ENCODE data around the gene ATP6V0E2. TPM values are rescaled to one million over a fixed set of nuclear protein-coding genes. Genes with fewer than 3 reads are reported as not detected.

The ATP6V0E2 gene
- total RNA-seq, 4 donors from 2014 or later: 9.3 to 33.6 (median 20.6) TPM

- DNase-seq (ENCODE audit: low spot score in 2 of 2): peak; percentile 16 to 86
- no peak for TF ChIP-seq POLR2A (IDR thresholded peaks at IDR 0.05)
- TF ChIP-seq, protein P1, sequence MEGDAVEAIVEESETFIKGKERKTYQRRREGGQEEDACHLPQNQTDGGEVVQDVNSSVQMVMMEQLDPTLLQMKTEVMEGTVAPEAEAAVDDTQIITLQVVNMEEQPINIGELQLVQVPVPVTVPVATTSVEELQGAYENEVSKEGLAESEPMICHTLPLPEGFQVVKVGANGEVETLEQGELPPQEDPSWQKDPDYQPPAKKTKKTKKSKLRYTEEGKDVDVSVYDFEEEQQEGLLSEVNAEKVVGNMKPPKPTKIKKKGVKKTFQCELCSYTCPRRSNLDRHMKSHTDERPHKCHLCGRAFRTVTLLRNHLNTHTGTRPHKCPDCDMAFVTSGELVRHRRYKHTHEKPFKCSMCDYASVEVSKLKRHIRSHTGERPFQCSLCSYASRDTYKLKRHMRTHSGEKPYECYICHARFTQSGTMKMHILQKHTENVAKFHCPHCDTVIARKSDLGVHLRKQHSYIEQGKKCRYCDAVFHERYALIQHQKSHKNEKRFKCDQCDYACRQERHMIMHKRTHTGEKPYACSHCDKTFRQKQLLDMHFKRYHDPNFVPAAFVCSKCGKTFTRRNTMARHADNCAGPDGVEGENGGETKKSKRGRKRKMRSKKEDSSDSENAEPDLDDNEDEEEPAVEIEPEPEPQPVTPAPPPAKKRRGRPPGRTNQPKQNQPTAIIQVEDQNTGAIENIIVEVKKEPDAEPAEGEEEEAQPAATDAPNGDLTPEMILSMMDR (IDR thresholded peaks at IDR 0.05): no peak
- no peak overlapping the region for H3K4me3 ChIP-seq (ENCODE audit: low read depth, poor library complexity, severe bottlenecking)
- intact Hi-C loops (cut with DNase I; ENCODE audit: low total_unique reads): no loop called here
- WGBS, 2 donors: 25 to 26% methylated on average over 12 of the region's 12 CpGs
Observed at GRCh38 chr7:149883452-149883861, 9.7 kb downstream of the ATP6V0E2 start.

DNA sequence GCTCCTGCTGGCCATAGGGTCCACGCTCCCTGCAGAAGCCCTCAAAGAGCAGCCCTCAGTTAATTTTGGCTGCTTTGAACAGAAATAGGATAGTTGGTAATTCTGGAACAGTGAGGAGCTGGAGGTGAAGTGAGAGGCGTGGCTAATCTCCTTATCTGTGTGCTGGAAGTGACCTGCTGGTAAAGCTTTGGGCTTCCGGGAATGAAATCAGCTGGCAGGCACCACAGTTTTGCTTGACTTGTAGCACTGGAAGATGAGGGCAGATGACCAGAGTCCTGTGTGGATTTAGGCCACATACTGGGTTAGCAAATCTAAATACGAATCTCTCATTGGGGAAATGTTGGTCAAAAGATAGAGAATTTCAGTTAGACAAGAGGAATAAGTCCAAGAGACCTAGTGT, 10.2 kb downstream of the ATP6V0E2 start:
- no peak for DNase-seq (ENCODE audit: low spot score in 2 of 2)

DNA sequence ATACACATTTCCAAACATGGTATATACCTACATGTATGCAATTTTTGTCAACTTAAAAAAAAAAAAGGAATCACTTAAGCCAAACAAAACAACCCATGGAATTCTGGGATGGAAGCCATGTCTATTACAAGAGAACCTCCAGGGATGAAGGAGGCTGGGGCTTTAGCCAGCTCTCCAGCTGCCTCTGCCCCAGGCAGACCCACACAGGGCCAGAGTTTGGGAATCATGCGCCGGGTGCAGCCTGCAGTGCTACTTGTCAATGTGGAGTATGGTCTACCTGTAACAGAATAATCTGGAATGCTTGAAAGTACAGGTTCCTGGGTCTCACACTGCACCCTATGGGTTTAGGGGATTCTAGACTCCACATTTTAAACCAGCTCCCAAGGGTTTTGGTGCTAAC, 10.8 kb downstream of the ATP6V0E2 start:
- no peak for TF ChIP-seq POLR2A (IDR thresholded peaks at IDR 0.05)
- TF ChIP-seq, protein P1 (IDR thresholded peaks at IDR 0.05): no peak
- WGBS, 2 donors: 48 to 58% methylated on average over 2 of the region's 2 CpGs
- intact Hi-C loops (cut with DNase I; ENCODE audit: low total_unique reads): no loop called here
- H3K4me3 ChIP-seq (ENCODE audit: low read depth, poor library complexity, severe bottlenecking): no peak overlapping the region
- DNase-seq (ENCODE audit: low spot score in 2 of 2): no peak

More for the DNA sequence above, 10.2 kb downstream of the ATP6V0E2 start:
- no peak overlapping the region for H3K4me3 ChIP-seq (ENCODE audit: low read depth, poor library complexity, severe bottlenecking)
- intact Hi-C loops (cut with DNase I; ENCODE audit: low total_unique reads): no loop called here
- no peak for TF ChIP-seq POLR2A (IDR thresholded peaks at IDR 0.05)
- TF ChIP-seq, protein P1 (IDR thresholded peaks at IDR 0.05): no peak
- 66 to 72% methylated on average over 4 of the region's 4 CpGs for WGBS, 2 donors

DNA sequence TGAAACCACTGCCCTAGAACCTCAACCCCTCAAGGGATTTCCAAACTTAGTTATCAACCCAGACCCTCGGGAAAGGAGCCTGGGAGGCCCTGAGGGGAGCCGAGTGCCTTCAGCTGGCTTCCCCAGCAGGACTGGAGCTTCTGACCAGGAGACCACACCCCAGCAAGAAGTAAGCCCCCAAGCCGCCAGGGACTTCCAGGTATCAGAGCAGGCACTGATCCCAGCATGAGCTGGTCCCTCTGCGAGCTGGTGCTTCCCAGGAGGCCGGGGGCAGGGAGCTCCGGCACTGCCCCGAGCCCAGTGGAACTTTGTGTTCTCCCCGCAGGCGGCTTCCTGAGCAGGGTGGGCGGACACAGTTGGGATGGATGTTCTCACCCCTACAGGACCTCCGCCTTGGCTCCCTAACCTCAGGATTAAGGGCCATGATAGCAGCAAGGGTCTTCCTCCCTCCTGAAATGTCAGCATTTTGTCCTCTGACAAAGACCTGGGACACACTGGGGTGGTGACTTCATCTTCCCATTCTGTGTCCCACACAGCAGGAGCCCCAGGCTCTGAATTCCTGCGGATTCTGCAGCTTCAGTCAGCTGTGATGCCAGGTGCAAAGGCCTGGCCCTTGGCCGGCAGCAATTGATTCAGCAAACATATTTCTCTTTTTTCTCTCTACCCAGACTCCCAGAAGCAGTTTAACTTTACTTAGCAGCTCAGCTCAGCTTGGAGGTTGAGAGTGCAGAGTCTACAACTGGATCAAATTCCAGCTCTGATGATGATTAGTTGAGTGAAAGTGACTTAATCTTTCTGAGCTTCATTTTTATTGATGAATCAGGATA, 11.6 kb downstream of the ATP6V0E2 start:
- no peak overlapping the region for H3K4me3 ChIP-seq (ENCODE audit: low read depth, poor library complexity, severe bottlenecking)
- WGBS, 2 donors: 76 to 81% methylated on average over 11 to 13 of the region's 13 CpGs
- DNase-seq (ENCODE audit: low spot score in 2 of 2): peak in 1 of 2 donors; percentile 75
- no peak for TF ChIP-seq POLR2A (IDR thresholded peaks at IDR 0.05)
- TF ChIP-seq, protein P1 (IDR thresholded peaks at IDR 0.05): no peak
- intact Hi-C loops (cut with DNase I; ENCODE audit: low total_unique reads): no loop called here

DNA sequence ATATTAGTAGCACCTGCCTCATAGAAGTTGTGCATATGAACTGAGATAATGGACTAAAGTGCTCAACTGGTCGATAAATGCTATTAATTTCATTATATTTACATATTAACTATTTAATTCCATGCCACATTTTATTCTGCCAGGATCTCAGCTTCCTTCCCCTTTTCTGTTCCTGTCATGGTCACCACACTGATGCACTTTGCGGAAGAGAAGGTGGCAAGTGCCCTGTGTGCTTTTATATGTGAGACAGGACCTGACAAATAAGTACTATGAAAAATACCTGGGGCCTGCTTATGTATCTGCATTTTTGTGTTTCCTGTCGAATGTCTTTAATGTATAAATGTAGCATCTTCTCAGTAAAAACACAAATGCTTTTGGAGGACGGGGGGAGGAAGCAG, 12.2 kb downstream of the ATP6V0E2 start:
- no peak for DNase-seq (ENCODE audit: low spot score in 2 of 2)
- no peak for TF ChIP-seq POLR2A (IDR thresholded peaks at IDR 0.05)
- TF ChIP-seq, protein P1 (IDR thresholded peaks at IDR 0.05): no peak
- WGBS, 2 donors: 77 to 82% methylated on average over 4 of the region's 4 CpGs
- H3K4me3 ChIP-seq (ENCODE audit: low read depth, poor library complexity, severe bottlenecking): no peak overlapping the region
- intact Hi-C loops (cut with DNase I; ENCODE audit: low total_unique reads): no loop called here

Data from lower leg skin (tissue), 4 donors.